ENCODE results near the gene ACTR1B. TPM values are rescaled to one million over a fixed set of nuclear protein-coding genes. Genes with fewer than 3 reads are reported as not detected.
A peak's percentile ranks its signal among the peaks of the same experiment; 100 is the strongest.

The ACTR1B gene
- total RNA-seq, 2 donors from 2014 or later, result 80.3 to 128 TPM

GRCh38 chr2:97664636-97664970 is 759 bp upstream of the ACTR1B start:
- Histone ChIP-seq H3K4me3 (peak overlapping the region; percentile 83), H3K9me3 (no peaks in the 10 kb centered on the region), H3K27ac (peak overlapping the region; percentile 92), H3K36me3 (peaks cover 1% of the 10 kb centered on the region), H3K27me3 (replicated peaks; ENCODE audit: insufficient read depth) (no peaks in the 10 kb centered on the region), H3K4me1 (ENCODE audit: control insufficient read depth in 1 of 2, low read depth in 2 of 2) (peaks cover 14 to 33% of the 10 kb centered on the region in 2 donors)
- no peak for ATAC-seq (ENCODE audit: insufficient number of reproducible peaks, low FRiP score, low read depth)
- TF ChIP-seq CTCF (IDR thresholded peaks at IDR 0.05), result no peak
- DNase-seq (ENCODE audit: low spot score), result no peak

GRCh38 chr2:97663626-97663961 is 250 bp downstream of the ACTR1B start:
- H3K27ac ChIP-seq, result peak overlapping the region; percentile 92 to 96
- peaks cover 11% of the 10 kb centered on the region for H3K36me3 ChIP-seq
- peaks cover 14 to 33% of the 10 kb centered on the region in 2 donors for H3K4me1 ChIP-seq (ENCODE audit: control insufficient read depth in 1 of 2, low read depth in 2 of 2)
- DNase-seq (ENCODE audit: low spot score), result no peak
- ATAC-seq (ENCODE audit: insufficient number of reproducible peaks, low FRiP score, low read depth), result no peak
- no peak for TF ChIP-seq CTCF (IDR thresholded peaks at IDR 0.05)
- H3K4me3 ChIP-seq, result peak overlapping the region; percentile 83
- no peaks in the 10 kb centered on the region for H3K27me3 ChIP-seq (replicated peaks; ENCODE audit: insufficient read depth)
- no peaks in the 10 kb centered on the region for H3K9me3 ChIP-seq

- H3K9me3 ChIP-seq, result no peaks in the 10 kb centered on the region
- peak overlapping the region; percentile 92 to 96 for H3K27ac ChIP-seq
- peak; percentile 74 for DNase-seq (ENCODE audit: low spot score)
- peaks cover 16% of the 10 kb centered on the region for H3K36me3 ChIP-seq
- peak; percentile 58 for ATAC-seq (ENCODE audit: insufficient number of reproducible peaks, low FRiP score, low read depth)
- H3K27me3 ChIP-seq (replicated peaks; ENCODE audit: insufficient read depth), result no peaks in the 10 kb centered on the region
- H3K4me3 ChIP-seq, result peak overlapping the region; percentile 83
- H3K4me1 ChIP-seq (ENCODE audit: control insufficient read depth in 1 of 2, low read depth in 2 of 2), result peaks cover 14 to 33% of the 10 kb centered on the region in 2 donors
- TF ChIP-seq CTCF (IDR thresholded peaks at IDR 0.05), result no peak
These were observed 784 bp downstream of the ACTR1B start for GRCh38 chr2:97662895-97663625.

GRCh38 chr2:97662386-97662894 is 1.4 kb downstream of the ACTR1B start:
- no peak for DNase-seq (ENCODE audit: low spot score)
- TF ChIP-seq CTCF (IDR thresholded peaks at IDR 0.05), result no peak
- peaks cover 14 to 33% of the 10 kb centered on the region in 2 donors for H3K4me1 ChIP-seq (ENCODE audit: control insufficient read depth in 1 of 2, low read depth in 2 of 2)
- H3K9me3 ChIP-seq, result no peaks in the 10 kb centered on the region
- H3K36me3 ChIP-seq, result peaks cover 21% of the 10 kb centered on the region
- no peak for ATAC-seq (ENCODE audit: insufficient number of reproducible peaks, low FRiP score, low read depth)
- no peaks in the 10 kb centered on the region for H3K27me3 ChIP-seq (replicated peaks; ENCODE audit: insufficient read depth)
- peak overlapping the region; percentile 92 to 96 for H3K27ac ChIP-seq
- H3K4me3 ChIP-seq, result peak overlapping the region; percentile 83

GRCh38 chr2:97661927-97662326 is 1.9 kb downstream of the ACTR1B start:
- DNase-seq (ENCODE audit: low spot score) (no peak), ATAC-seq (ENCODE audit: insufficient number of reproducible peaks, low FRiP score, low read depth) (no peak)
- H3K27ac ChIP-seq, result peak overlapping the region; percentile 33 to 92
- no peaks in the 10 kb centered on the region for H3K27me3 ChIP-seq (replicated peaks; ENCODE audit: insufficient read depth)
- peaks cover 26% of the 10 kb centered on the region for H3K36me3 ChIP-seq
- peak overlapping the region; percentile 83 for H3K4me3 ChIP-seq
- H3K9me3 ChIP-seq, result no peaks in the 10 kb centered on the region
- peaks cover 14 to 33% of the 10 kb centered on the region in 2 donors for H3K4me1 ChIP-seq (ENCODE audit: control insufficient read depth in 1 of 2, low read depth in 2 of 2)
- TF ChIP-seq CTCF (IDR thresholded peaks at IDR 0.05), result no peak
